Measurements from ENCODE around the gene HOGA1.

The HOGA1 gene

GRCh38 chr10:97584060-97584797, at the start of gene HOGA1:
HOGA1 (plus strand) TSS chr10:97584389; CDS start chr10:97584704, 315 bp downstream.
- H3K4me3 ChIP-seq (ENCODE audit: low read depth, low read length): no peak within 1 kb of the TSS

- H3K4me3 ChIP-seq (ENCODE audit: low read depth, low read length): no peak overlapping the region
Measured at GRCh38 chr10:97534746-97535367, 49.3 kb upstream of the HOGA1 start.

DNA sequence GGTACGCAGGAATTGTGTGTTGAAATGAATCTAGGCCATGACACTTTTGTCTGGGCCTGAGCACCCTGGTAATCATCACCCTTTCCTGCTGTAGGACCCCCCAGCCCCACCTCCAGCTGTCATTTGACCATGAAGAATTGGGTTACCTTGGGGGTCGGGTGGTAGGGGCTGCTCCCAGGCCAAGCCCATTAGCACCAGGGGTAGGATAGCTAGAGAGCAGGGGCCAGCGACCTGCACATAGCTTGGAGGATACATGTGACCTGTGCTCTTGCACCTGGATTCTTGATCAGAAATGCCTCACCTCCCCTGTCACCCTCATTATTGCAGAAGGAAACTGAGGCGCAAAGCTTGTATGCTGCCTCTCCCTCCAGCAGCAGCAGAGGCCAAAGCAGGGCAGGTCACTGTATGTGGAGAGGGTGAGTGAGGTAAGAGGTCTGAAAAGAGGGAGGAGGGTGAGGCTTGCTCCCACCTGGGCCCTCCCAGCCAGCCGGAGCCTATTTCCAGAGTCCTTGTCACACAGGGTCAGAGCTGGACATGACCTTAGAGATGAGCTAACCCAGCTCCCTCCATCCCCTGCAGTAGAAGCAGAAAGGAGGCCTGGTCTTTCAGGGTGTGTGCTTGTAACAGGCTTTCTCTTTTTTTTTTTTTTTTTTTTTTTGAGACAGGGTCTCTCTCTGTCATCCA, 46.9 kb upstream of the HOGA1 start:
- H3K4me3 ChIP-seq (ENCODE audit: low read depth, low read length): no peak overlapping the region

DNA sequence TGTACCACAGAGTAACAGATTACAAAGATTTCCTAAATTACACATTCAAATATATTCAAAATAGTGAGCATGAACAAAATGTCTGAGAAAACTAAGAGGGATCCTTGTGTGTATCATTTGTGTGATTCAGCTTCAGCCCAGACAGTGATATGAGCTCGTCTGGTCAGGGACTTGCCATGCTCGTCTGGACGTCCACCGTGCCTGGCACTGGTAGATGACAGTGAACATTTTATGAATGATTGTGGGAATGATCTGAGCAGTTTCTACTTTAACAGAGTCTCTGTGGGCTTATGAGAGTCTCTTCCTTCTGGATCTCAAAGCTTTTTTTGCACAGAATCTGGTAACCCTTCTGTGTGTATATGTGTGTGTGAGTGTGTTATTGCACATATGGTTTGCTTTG, 45.8 kb upstream of the HOGA1 start:
- no peak overlapping the region for H3K4me3 ChIP-seq (ENCODE audit: low read depth, low read length)

GRCh38 chr10:97538839-97539238, 45.4 kb upstream of the HOGA1 start:
- no peak overlapping the region for H3K4me3 ChIP-seq (ENCODE audit: low read depth, low read length)

DNA sequence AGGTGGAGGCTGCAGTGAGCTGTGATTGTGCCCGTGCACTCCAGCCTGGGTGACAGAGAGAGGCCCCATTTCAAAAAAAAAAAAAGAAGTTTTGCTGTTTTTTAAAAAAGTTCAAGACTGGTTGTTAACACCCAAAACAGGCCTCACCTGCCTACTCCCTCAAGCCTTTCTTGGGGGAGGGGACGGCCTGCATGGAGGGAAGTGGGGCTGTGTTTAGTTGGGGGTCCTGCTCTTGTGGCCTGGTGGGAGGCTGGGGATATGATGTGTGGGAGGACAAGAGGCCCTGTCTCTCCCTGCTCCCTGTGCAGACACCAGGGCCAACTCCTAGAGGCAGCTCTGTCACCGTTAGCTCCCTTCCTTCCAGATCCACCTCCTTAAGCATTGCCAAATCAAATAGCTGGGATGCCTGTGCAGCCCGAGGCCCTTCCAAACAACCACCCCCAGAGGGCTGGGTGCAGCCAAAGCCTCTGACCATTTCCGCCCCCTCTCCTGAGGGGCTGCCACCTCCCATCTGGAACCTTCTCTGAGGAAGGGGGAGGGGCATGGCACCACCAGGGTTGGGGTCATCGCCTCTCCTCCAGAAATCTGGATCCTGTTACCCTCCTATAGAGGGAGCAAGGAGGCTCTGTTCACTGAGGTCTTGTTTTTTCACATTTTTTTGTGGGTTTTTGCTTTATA, 44.5 kb upstream of the HOGA1 start:
- H3K4me3 ChIP-seq (ENCODE audit: low read depth, low read length): no peak overlapping the region

DNA sequence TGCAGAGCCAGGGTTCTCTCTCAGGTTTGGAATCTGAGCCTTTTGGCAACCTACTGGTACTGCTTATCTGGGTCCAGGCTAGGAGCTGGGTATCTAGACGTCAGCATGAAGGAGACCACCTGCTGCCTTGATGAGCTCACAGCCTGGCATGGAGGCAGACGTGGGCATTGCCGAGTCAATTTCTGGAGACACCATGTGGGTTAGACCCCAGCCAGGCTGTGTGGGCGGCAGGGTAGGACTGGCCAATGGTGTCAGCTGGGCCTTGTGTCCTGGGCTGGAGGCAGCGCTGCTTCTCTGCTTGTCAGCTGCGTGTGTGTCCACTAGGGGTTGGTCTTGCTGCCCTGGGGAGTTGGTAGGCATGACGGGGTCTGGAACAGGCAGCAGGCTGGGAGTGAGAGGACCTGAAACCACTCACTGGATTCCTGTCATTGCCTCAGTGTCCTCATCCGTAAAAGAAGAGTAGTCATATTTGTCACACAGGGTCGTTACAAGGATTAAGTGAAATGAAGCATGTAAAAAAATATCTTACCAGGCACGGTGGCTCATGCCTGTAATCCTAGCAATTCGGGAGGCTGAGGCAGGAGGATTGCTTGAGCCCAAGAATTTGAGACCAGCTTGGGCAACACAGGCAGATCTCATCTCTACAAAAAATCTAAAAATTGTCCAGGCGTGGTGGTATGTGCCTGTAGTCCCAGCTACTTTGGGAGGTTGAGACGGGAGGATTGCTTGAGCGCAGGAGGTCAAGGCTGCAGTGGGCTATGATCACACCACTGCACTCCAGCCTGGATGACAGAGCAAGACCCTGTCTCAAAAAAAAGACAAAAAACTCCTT, 43.3 kb upstream of the HOGA1 start:
- no peak overlapping the region for H3K4me3 ChIP-seq (ENCODE audit: low read depth, low read length)

- no peak overlapping the region for H3K4me3 ChIP-seq (ENCODE audit: low read depth, low read length)
Measured at GRCh38 chr10:97542169-97543024, 41.8 kb upstream of the HOGA1 start.

DNA sequence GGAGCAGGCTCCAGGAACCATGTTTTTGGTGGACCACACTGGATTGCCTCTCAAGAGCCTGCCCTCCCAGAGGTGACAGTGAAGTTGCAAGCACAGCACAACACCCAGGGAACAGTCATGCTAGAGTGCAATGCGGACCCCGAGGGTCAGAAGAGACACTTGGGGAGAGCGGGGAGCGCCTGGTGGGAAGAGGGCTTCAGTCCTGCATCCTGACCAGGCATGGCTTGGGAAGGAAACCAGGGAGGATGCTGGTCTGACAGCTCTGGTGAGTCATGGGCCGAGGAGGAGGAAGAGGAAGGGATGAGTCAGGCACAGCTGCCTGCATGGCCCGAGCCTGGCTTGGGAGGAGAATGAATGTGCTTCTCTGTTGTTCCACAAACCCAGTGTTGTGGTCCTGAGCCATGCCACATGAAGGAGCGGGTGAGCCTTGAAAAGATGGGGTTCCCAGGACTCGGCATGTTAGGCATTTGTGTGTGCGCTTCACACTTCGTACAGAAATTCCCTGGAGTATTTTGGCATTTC, 41.1 kb upstream of the HOGA1 start:
- H3K4me3 ChIP-seq (ENCODE audit: low read depth, low read length): no peak overlapping the region

GRCh38 chr10:97546456-97547270, 37.5 kb upstream of the HOGA1 start:
- H3K4me3 ChIP-seq (ENCODE audit: low read depth, low read length): no peak overlapping the region

DNA sequence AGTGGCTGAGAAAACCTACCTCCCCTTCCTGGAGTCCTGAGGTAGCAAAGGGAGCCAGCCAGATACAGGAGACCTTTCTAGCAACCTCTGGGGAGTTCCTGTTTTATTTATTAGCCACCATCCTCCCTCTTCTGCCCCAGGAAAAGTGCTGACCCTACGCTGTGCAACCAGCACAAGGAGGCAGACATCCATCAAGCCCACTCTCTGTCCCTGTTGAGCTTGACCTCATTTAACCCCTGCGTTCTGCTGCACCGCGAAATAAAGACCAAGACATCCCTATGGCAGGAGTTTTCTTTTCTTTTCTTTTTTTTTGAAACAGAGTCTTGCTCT, 37.0 kb upstream of the HOGA1 start:
- H3K4me3 ChIP-seq (ENCODE audit: low read depth, low read length): no peak overlapping the region

GRCh38 chr10:97547962-97548361, 36.2 kb upstream of the HOGA1 start:
- H3K4me3 ChIP-seq (ENCODE audit: low read depth, low read length): no peak overlapping the region

DNA sequence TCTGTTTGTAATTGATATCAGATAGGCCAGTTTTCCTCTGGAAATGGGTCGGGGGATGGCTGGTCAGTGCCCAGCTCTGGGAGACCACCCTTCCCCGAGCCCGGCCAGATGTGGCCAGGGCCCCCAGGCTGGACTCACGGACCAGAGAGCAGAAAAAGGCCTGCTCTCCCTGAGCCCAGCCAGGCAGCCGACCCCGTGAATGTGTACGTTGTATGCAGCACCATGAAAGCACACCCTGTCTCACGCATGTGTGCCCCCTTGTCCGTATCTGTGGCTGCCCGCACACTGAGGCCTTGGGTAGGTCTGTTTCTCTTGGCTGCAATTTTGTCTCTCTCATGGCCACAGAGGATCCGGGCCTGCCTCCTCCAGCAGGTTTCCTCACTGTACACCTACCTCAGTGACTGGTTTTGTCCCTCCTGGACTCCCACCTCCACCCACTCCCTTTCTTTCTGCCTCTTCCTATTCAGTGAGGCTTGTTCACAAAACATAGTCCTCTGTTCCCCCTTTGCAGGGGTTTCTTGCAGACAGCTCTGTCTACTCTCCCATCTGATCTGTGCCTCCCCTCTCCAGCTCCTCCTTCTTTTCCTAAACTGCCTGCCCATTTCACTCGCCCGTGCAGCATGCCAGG, 35.2 kb upstream of the HOGA1 start:
- H3K4me3 ChIP-seq (ENCODE audit: low read depth, low read length): no peak overlapping the region

- H3K4me3 ChIP-seq (ENCODE audit: low read depth, low read length): no peak overlapping the region
Measured at GRCh38 chr10:97549587-97550322, 34.4 kb upstream of the HOGA1 start.

GRCh38 chr10:97550336-97551149, 33.6 kb upstream of the HOGA1 start:
- no peak overlapping the region for H3K4me3 ChIP-seq (ENCODE audit: low read depth, low read length)

- no peak overlapping the region for H3K4me3 ChIP-seq (ENCODE audit: low read depth, low read length)
Measured at GRCh38 chr10:97551271-97551670, 32.9 kb upstream of the HOGA1 start.

- H3K4me3 ChIP-seq (ENCODE audit: low read depth, low read length): no peak overlapping the region
Measured at GRCh38 chr10:97553575-97554031, 30.6 kb upstream of the HOGA1 start.

All from iPS-11a (cell line).